Renal pelvis (tissue), 12 donors: Measurements from ENCODE around the gene LIMK2. TPM values are rescaled to one million over a fixed set of nuclear protein-coding genes. Genes with fewer than 3 reads are reported as not detected.
"Not testable (repeated sequence)": the region's sequence is repeated elsewhere in the genome, so short reads cannot be mapped to it uniquely, and the experiment has no call there.

ENCODE experiments used
- DNase-seq: peaks from one replicate; pipeline ENCODE4 v3.0.0-alpha.2; 2013
- long read RNA-seq, 16 experiments: transcript quantifications; one replicate each; lab custom pipeline, GENCODE V29; 2026
- polyA plus RNA-seq, 3 donors: library from polyadenylated mRNA; unstranded; fragments of 120-200 nt; gene quantifications; one replicate each; pipeline ENCODE4 v1.2.1, GENCODE V29; 2013; ENCODE audit not compliant: insufficient read length in 3 of 3

The LIMK2 gene
- polyA plus RNA-seq: 10 to 100 TPM; 47.6 to 68.8 (median 67.3) TPM
- long read RNA-seq, donor 1, partial matches to known transcripts: 0 of 7 reads
- long read RNA-seq, donor 1, other reads (novel, unspliced or antisense): 0 of 7 reads
- long read RNA-seq, donor 2, partial matches to known transcripts: 0 of 7 reads
- long read RNA-seq, donor 2, other reads (novel, unspliced or antisense): 0 of 7 reads
- long read RNA-seq, donor 3, partial matches to known transcripts: 0 of 6 reads
- long read RNA-seq, donor 3, other reads (novel, unspliced or antisense): 0 of 6 reads
- long read RNA-seq, donor 4, partial matches to known transcripts: 0 of 10 reads
- long read RNA-seq, donor 4, other reads (novel, unspliced or antisense): 0 of 10 reads
- long read RNA-seq, donor 5, partial matches to known transcripts: 7 of 9 reads
- long read RNA-seq, donor 5, other reads (novel, unspliced or antisense): 0 of 9 reads
- long read RNA-seq, donor 6, partial matches to known transcripts: 0 of 5 reads
- long read RNA-seq, donor 6, other reads (novel, unspliced or antisense): 0 of 5 reads
- long read RNA-seq, donor 7, partial matches to known transcripts: 11 of 18 reads
- long read RNA-seq, donor 7, other reads (novel, unspliced or antisense): 0 of 18 reads
- long read RNA-seq, donor 8, partial matches to known transcripts: 0 of 1 reads
- long read RNA-seq, donor 8, other reads (novel, unspliced or antisense): 0 of 1 reads
- long read RNA-seq, donor 9, partial matches to known transcripts: 0 of 7 reads
- long read RNA-seq, donor 9, other reads (novel, unspliced or antisense): 0 of 7 reads
- long read RNA-seq, donor 10, partial matches to known transcripts: 0 of 6 reads
- long read RNA-seq, donor 10, other reads (novel, unspliced or antisense): 0 of 6 reads
- long read RNA-seq, donor 11, partial matches to known transcripts: 0 of 2 reads
- long read RNA-seq, donor 11, other reads (novel, unspliced or antisense): 0 of 2 reads
- long read RNA-seq, donor 12, transcript LIMK2-202 (15 exons, 3,462 nt): major isoform, 7 of 55 reads
- long read RNA-seq, donor 12, transcript LIMK2-201 (16 exons, 3,670 nt): minor isoform, 6 of 55 reads
- long read RNA-seq, donor 12, partial matches to known transcripts: 39 of 55 reads
- long read RNA-seq, donor 12, other reads (novel, unspliced or antisense): 0 of 55 reads
- long read RNA-seq, donor 13, partial matches to known transcripts: 20 of 24 reads
- long read RNA-seq, donor 13, other reads (novel, unspliced or antisense): 0 of 24 reads
- long read RNA-seq, donor 14, partial matches to known transcripts: 6 of 11 reads
- long read RNA-seq, donor 14, other reads (novel, unspliced or antisense): 0 of 11 reads
- long read RNA-seq, donor 15, partial matches to known transcripts: 0 of 4 reads
- long read RNA-seq, donor 15, other reads (novel, unspliced or antisense): 0 of 4 reads
- long read RNA-seq, donor 16, partial matches to known transcripts: 47 of 54 reads
- long read RNA-seq, donor 16, other reads (novel, unspliced or antisense): 0 of 54 reads

DNA sequence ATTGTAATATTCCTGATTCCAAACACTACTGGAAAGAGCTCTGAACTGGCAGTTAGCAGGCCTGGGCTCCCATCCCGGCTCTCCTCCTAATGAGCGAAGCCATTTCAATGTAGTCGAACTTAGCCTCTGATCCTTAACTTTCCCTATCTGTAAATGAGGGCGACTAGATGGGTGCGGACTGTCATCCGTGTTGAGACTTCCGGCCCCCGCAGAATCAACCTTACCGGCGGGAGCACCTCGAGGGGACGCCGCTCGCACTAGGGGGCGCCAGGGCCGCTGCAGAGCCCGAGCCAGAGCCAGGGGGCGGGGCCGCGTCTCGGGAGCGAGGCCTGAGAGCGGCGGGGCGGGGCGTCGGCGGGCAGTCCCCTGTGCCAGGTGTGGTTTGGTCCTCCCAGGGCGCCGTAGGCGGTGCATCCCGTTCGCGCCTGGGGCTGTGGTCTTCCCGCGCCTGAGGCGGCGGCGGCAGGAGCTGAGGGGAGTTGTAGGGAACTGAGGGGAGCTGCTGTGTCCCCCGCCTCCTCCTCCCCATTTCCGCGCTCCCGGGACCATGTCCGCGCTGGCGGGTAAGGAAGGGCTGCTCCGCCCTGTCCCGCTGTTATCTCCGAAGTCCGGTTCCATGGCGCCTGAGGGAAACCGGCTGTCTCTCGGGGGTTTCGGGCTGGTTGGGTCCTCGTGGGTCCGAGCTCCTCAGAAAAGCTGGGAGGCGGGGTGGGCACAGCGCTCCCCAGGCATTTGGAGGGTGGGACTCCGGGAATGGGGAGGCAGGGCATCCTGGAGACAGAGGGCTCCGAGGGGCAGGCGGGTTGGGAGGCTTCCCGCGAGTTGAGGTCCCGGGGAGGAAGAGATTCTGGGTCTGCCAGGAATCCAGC lies at the start of gene LIMK2:
LIMK2 (plus strand) TSS at position 437 of the 869 bp plus-strand sequence; CDS start at position 548, 111 bp downstream.
- DNase-seq: peak; percentile 92

GRCh38 chr22:31170971-31171370 lies 41.1 kb upstream of the LIMK2 start:
- no peak for DNase-seq

DNA sequence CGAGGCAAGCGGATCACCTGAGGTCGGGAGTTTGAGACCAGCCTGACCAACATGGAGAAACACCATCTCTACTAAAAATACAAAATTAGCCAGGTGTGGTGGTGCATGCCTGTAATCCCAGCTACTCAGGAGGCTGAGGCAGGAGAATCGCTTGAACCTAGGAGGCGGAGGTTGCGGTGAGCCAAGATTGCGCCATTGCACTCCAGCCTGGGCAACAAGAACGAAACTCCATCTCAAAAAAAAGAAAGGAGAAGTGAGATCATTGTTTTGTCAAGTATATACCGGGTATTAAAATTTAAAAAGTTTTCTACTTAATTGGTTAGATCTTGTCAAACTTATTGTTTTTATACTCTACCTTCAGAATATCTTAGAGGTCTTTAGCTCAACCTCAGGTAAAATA lies 40.4 kb upstream of the LIMK2 start:
- not testable (repeated sequence) for DNase-seq

DNA sequence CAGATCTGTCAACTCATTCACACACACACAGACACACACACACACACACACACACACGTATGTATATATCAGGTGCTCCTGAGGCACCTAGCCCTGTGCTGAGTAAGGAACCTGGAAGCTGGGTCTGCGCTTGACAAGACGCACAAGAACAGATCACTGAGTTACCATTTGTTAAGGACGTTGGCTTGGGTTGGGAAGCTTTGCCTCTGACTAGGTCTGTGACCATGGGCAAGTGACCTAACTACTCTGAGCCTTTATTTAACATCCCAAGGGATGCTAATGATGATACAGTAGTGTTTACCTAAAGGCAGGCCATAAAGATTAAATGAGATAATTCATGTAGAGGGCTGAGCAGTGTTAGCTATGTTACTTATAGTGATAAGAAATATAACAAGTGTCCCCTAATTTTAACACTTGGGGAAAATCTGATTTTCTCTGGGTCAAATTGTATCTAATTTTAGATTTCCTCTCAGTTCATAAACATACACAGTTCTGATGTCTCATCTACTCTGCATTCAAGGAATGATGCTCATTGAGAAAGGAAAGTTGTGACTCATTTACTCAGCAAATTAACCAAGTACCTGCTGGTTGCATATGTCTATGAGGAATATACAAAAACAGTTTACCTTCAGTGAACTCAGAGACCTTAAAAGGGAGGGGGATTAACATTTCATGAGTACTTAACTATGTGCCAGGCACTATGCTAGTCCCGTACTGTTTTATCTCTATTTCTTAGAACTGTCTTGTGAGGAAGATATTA lies 38.5 kb upstream of the LIMK2 start:
- no peak for DNase-seq

DNA sequence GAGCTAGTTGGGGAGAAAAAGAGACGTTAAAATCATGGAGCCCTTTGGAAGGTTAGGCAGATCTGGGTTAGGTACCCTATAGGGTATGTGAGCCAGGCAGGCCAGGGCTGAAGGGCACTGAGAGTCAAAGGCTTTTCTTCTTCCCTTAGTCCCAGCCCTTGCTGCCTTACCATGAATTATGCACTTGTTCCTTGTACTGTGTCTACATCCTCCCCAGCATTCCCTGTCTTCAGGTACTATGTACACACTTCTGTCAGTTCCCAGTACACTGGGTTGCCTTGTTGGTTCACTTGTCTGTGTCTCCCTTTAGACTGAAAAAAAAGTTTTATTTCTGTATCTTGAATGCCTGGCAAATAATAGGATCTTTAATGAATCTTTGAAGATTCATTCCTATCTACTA lies 35.2 kb upstream of the LIMK2 start:
- no peak for DNase-seq

DNA sequence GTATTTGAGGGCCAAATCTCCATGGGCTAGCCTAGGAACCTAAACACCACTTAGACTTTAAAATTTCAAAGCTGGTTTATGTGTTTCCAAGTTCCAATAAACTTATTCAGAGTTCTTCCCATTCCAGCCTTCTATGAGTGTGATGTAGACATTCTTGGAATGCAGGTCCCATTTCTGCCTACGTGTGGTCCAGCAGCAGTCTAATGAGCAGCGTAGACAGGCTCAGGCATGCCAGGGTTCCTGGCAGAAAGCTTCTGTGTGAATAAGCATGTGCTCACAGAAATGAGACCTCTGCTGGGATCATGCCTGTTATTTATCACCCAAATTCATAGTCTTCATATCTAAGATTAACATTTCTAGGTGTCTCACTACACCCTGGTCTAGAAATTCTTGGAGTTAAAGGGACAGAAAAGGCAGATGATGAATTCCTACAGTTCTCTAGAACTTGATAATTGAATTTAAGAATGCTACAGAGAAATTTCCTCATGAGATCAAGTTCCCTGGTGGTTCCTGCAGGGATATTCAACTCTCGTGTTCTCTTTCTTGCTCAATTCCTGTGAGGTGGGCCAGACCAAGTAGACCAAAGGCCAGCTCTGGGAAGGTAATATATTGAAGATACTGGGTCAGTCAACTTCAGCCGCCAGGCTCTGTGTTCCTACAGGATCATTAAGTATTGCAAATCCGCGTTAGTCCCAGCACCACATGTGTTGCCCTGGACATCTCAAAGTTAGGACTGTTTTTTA lies 34.5 kb upstream of the LIMK2 start:
- DNase-seq: no peak

- no peak for DNase-seq
Measured at GRCh38 chr22:31178859-31179258, 33.2 kb upstream of the LIMK2 start.

DNA sequence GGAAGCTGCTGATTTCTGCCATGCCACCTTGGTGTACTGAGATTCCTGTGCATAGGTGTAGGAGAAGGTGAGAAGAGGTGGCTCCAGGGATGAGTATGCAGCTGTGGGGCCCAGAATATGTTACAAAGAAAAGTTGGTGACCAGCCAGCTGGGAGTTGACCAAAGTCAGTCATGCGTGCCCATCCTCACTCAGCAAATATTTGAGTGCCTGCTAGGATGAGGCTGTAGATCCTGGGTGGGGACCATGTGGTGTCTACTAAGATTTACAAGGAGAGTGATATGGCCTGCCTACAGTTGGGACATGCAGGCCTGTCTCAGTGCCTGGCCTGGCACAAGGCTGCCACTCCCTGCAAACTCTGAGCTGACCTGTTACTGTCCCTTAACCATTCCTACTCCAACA lies 32.8 kb upstream of the LIMK2 start:
- DNase-seq: peak; percentile 21

DNA sequence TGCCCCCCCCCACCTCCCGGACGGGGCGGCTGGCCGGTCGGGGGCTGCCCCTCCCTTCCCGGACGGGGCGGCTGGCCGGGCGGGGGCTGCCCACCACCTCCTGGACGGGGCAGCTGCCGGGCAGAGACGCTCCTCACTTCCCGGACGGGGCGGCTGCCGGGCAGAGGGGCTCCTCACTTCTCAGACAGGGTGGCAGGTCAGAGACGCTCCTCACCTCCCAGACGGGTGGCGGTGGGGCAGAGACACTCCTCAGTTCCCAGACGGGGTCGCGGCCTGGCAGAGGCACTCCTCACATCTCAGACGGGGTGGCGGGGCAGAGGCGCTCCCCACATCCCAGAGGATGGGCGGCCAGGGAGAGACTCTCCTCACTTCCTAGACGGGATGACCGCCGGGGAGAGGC lies 28.1 kb upstream of the LIMK2 start:
- DNase-seq: no peak

- no peak for DNase-seq
Measured at GRCh38 chr22:31185056-31185455, 27.0 kb upstream of the LIMK2 start.

DNA sequence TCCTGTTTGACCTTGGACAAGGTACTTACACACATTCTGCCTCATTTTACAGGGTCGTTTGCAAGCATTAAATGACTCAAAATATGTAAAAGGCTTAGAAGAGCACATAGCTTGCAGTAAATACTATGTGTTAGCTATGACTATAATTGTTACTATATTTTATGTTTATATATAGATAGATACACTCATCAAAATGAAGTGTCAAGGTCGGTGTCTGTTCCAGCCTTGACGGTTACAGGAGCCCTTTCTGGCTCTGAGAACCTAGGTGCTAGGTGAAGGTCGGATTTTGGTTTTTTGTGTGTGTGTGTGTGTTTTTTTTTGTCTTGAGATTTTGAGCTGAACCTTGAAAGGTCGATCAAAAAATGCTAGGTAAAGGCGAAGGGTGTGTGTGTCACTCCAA lies 24.5 kb upstream of the LIMK2 start:
- no peak for DNase-seq

GRCh38 chr22:31192513-31192912 lies 19.6 kb upstream of the LIMK2 start:
- no peak for DNase-seq

DNA sequence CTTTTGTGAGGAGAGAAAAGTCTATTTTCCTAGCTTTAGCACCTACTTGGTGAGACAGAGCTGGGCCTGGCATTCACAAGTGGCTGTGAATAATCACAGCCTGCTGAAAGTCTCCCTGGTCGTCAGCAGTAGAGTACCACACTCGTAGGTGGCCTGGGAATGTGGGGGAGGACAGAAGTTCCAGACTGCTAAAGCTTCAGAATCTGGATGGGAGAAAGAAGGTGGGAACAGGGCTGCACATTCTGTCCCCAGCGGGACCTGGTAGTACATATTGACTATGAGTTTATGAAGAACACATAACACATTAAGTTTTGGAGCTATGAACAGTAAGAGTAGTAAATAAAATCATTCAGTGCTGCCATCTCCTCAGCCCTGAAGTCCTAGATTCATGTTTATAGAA lies 19.0 kb upstream of the LIMK2 start:
- DNase-seq: no peak

GRCh38 chr22:31194681-31195080 lies 17.4 kb upstream of the LIMK2 start:
- not testable (repeated sequence) for DNase-seq

DNA sequence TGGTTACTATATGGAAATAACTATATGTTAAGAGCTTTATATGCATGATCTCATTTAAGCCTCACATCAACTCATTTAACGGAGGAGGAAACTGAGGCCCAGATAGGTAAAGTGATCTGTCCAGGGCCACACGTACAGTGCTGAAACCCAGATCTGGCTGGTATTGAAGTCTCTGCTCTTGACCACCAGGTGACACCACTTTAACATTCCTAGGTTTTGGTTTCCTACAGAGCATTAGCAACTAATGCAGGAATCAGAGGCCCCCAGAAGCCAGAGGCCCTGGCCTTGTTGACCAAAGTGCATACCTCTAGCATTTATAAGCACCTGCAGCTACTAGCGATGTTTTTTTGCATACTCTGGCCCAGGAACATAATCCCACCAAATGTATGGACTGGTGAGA lies 12.9 kb upstream of the LIMK2 start:
- DNase-seq: no peak

- not testable (repeated sequence) for DNase-seq
Measured at GRCh38 chr22:31204352-31204984, 7.6 kb upstream of the LIMK2 start.

DNA sequence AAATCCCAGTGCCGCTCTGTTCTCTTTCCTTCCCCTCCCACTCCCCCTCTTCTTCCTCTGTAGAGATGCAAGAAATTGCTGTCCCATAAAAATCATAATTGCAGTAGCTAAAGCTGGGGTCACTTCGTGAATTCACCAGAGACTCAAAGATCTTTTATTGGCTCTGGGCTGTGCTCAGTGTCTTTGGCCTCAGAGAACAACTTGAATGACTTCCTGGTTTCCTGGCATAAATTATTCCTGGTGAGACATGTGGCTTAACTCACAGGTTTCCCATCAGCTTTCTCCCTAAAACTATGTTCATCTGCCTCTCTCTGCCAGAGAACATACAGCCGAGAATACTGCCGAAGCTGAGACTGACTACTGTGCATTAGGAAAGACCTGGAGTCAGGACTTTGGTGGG lies 7.0 kb upstream of the LIMK2 start:
- not testable (repeated sequence) for DNase-seq

- DNase-seq: not testable (repeated sequence)
Measured at GRCh38 chr22:31206460-31206859, 5.6 kb upstream of the LIMK2 start.
